HEK293 (cell line): ENCODE results near the gene FAAH.

Source experiments
- AEBP2 ChIP-seq: fragments of 450-650 bp; formaldehyde crosslinking; IDR thresholded peaks from 2 replicates; pipeline ENCODE4 v1.5.1; 2016; ENCODE audit warnings: missing biosample characterization, missing genetic modification characterization, borderline replicate concordance
- BCL11A ChIP-seq: fragments of 450-650 bp; formaldehyde crosslinking; IDR thresholded peaks from 2 replicates; pipeline ENCODE4 v1.5.1; 2016; ENCODE audit warnings: low read depth, missing biosample characterization, missing genetic modification characterization
- GLIS2 ChIP-seq: fragments of 450-650 bp; formaldehyde crosslinking; IDR thresholded peaks from 2 replicates; pipeline ENCODE4 v1.5.1; 2016; ENCODE audit warnings: missing biosample characterization, missing genetic modification characterization
- IKZF3 ChIP-seq: fragments of 450-650 bp; IDR thresholded peaks from 2 replicates; pipeline ENCODE4 v1.5.0; 2018; ENCODE audit warnings: missing biosample characterization, mild to moderate bottlenecking, missing genetic modification characterization, moderate library complexity
- KLF1 ChIP-seq: fragments of 450-650 bp; formaldehyde crosslinking; IDR thresholded peaks from 2 replicates; pipeline ENCODE4 v1.5.1; 2016; ENCODE audit warnings: missing biosample characterization, missing genetic modification characterization
- KLF17 ChIP-seq: fragments of 450-650 bp; formaldehyde crosslinking; IDR thresholded peaks from 2 replicates; pipeline ENCODE4 v1.5.1; 2016; ENCODE audit warnings: missing biosample characterization, missing genetic modification characterization
- MZF1 ChIP-seq: fragments of 450-650 bp; formaldehyde crosslinking; IDR thresholded peaks from 2 replicates; pipeline ENCODE4 v1.5.1; 2017; ENCODE audit warnings: missing biosample characterization, missing genetic modification characterization, borderline replicate concordance
- PRDM10 ChIP-seq: fragments of 450-650 bp; formaldehyde crosslinking; IDR thresholded peaks from 2 replicates; pipeline ENCODE4 v1.5.1; 2016; ENCODE audit warnings: missing biosample characterization, missing genetic modification characterization
- ZBTB48 ChIP-seq: fragments of 450-650 bp; formaldehyde crosslinking; IDR thresholded peaks from 2 replicates; pipeline ENCODE4 v1.5.1; 2016; ENCODE audit warnings: missing biosample characterization, missing genetic modification characterization
- ZNF138 ChIP-seq: fragments of 450-650 bp; formaldehyde crosslinking; IDR thresholded peaks from 2 replicates; pipeline ENCODE4 v1.5.1; 2016; ENCODE audit warnings: missing biosample characterization, missing genetic modification characterization, borderline replicate concordance
- ZNF140 ChIP-seq: fragments of 450-650 bp; formaldehyde crosslinking; IDR thresholded peaks from 2 replicates; pipeline ENCODE4 v1.5.1; 2016; ENCODE audit warnings: missing biosample characterization, missing genetic modification characterization
- ZNF18 ChIP-seq: fragments of 450-650 bp; formaldehyde crosslinking; IDR thresholded peaks from 2 replicates; pipeline ENCODE4 v1.5.1; 2016; ENCODE audit warnings: missing biosample characterization, missing genetic modification characterization
- ZNF211 ChIP-seq: fragments of 450-650 bp; formaldehyde crosslinking; IDR thresholded peaks from 2 replicates; pipeline ENCODE4 v1.5.1; 2016; ENCODE audit warnings: low read depth, missing biosample characterization, missing genetic modification characterization
- ZNF223 ChIP-seq: fragments of 450-650 bp; formaldehyde crosslinking; IDR thresholded peaks from 2 replicates; pipeline ENCODE4 v1.5.1; 2016; ENCODE audit warnings: missing biosample characterization, missing genetic modification characterization
- ZNF24 ChIP-seq: fragments of 450-650 bp; formaldehyde crosslinking; IDR thresholded peaks from 2 replicates; pipeline ENCODE4 v1.5.1; 2016; ENCODE audit warnings: missing biosample characterization, missing genetic modification characterization
- ZNF335 ChIP-seq: fragments of 450-650 bp; formaldehyde crosslinking; conservative IDR thresholded peaks from 2 replicates; pipeline ENCODE4 v1.5.1; 2016; ENCODE audit warnings: missing biosample characterization, missing genetic modification characterization
- ZNF449 ChIP-seq: fragments of 450-650 bp; formaldehyde crosslinking; IDR thresholded peaks from 2 replicates; pipeline ENCODE4 v1.5.1; 2017; ENCODE audit warnings: missing biosample characterization, mild to moderate bottlenecking, missing genetic modification characterization, moderate library complexity
- ZNF48 ChIP-seq: fragments of 450-650 bp; formaldehyde crosslinking; IDR thresholded peaks from 2 replicates; pipeline ENCODE4 v1.5.1; 2016; ENCODE audit warnings: missing biosample characterization, missing genetic modification characterization
- ZNF488 ChIP-seq: fragments of 450-650 bp; formaldehyde crosslinking; IDR thresholded peaks from 2 replicates; pipeline ENCODE4 v1.5.1; 2016; ENCODE audit warnings: missing biosample characterization, missing genetic modification characterization
- ZNF549 ChIP-seq: fragments of 450-650 bp; IDR thresholded peaks from 2 replicates; pipeline ENCODE4 v1.5.1; 2018; ENCODE audit warnings: missing biosample characterization, missing genetic modification characterization, mild to moderate bottlenecking, inconsistent platforms, moderate library complexity
- ZNF596 ChIP-seq: fragments of 450-650 bp; IDR thresholded peaks from 2 replicates; pipeline ENCODE4 v1.5.0; 2018; ENCODE audit warnings: missing biosample characterization, mild to moderate bottlenecking, missing genetic modification characterization, moderate library complexity
- ZNF621 ChIP-seq: fragments of 450-650 bp; formaldehyde crosslinking; IDR thresholded peaks from 2 replicates; pipeline ENCODE4 v1.5.1; 2017; ENCODE audit warnings: missing biosample characterization, missing genetic modification characterization
- ZNF629 ChIP-seq: fragments of 450-650 bp; formaldehyde crosslinking; IDR thresholded peaks from 2 replicates; pipeline ENCODE4 v1.5.1; 2017; ENCODE audit warnings: missing biosample characterization, missing genetic modification characterization
- ZNF645 ChIP-seq: fragments of 450-650 bp; formaldehyde crosslinking; IDR thresholded peaks from 2 replicates; pipeline ENCODE4; 2016; ENCODE audit warnings: missing biosample characterization, missing genetic modification characterization
- ZNF701 ChIP-seq: fragments of 450-650 bp; formaldehyde crosslinking; IDR thresholded peaks from 2 replicates; pipeline ENCODE4 v1.5.1; 2016; ENCODE audit warnings: missing biosample characterization, missing genetic modification characterization
- ZSCAN23 ChIP-seq: fragments of 450-650 bp; formaldehyde crosslinking; IDR thresholded peaks from 2 replicates; pipeline ENCODE4 v1.5.1; 2016; ENCODE audit warnings: missing biosample characterization, missing genetic modification characterization

Gene FAAH

GRCh38 chr1:46442317-46443161 is 48.4 kb downstream of the FAAH start (continued):
- TF ChIP-seq ZNF18 (tag by site-specific recombination) (no peak), ZNF140 (no peak), KLF1 (tag by site-specific recombination) (0 out of 2 replicates have a peak, but pooled peaks have one; percentile 32), AEBP2 (tag by site-specific recombination) (no peak), IKZF3 (tag by site-specific recombination) (peak; percentile 73), ZNF449 (tag by site-specific recombination) (0 out of 2 replicates have a peak, but pooled peaks have one; percentile 13), ZNF138 (tag by site-specific recombination) (no peak), ZNF223 (tag by site-specific recombination) (no peak), PRDM10 (tag by site-specific recombination) (peak; percentile 81), ZBTB48 (tag by site-specific recombination) (peak; percentile 98), ZNF48 (tag by site-specific recombination) (no peak), ZNF645 (no peak), ZSCAN23 (tag by site-specific recombination) (no peak), ZNF549 (tag by site-specific recombination) (no peak), ZNF596 (tag by site-specific recombination) (no peak), KLF17 (tag by site-specific recombination) (0 out of 2 replicates have a peak, but pooled peaks have one; percentile 14), ZNF211 (tag by site-specific recombination) (no peak), ZNF701 (tag by site-specific recombination) (no peak), MZF1 (tag by site-specific recombination) (peak; percentile 41; the same call in 1 of the 2 replicates), ZNF24 (tag by site-specific recombination) (0 out of 2 replicates have a peak, but pooled peaks have one; percentile 26), ZNF335 (peak; percentile 64), ZNF629 (tag by site-specific recombination) (0 out of 2 replicates have a peak, but pooled peaks have one; percentile 46), BCL11A (tag by site-specific recombination) (peak; percentile 91), GLIS2 (tag by site-specific recombination) (no peak), ZNF488 (tag by site-specific recombination) (no peak), ZNF621 (tag by site-specific recombination) (no peak)
